ENCODE measurements around the gene ZNF627.

DNA sequence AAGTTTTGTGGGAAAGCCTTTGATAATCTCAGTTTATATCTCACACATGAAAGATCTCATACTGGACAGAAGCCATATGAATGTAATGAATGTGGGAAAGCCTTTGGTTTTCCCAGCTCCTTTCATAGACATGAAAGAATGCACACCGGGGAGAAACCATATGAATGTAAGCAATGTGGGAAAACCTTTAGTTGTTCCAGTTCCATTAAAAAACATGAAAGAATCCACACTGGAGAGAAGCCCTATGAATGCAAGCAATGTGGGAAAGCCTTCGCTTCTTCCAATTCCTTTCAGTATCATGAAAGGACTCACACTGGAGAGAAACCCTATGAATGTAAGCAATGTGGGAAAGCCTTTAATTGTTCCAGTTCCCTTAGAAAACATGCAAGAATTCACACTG lies 54.8 kb downstream of the ZNF627 start:
- no peak for TF ChIP-seq POLR2AphosphoS5 (IDR thresholded peaks at IDR 0.05; ENCODE audit: borderline replicate concordance, low read depth, low read length)
- no peak for TF ChIP-seq EZH2 (IDR thresholded peaks at IDR 0.05)
